Erythroblast (primary cell): ENCODE results near the gene YJEFN3.

Experiments used
- GATA1 ChIP-seq: IDR thresholded peaks from 2 replicates; pipeline ENCODE4 v1.6.1; 2011; ENCODE audit warnings: low read depth, mild to moderate bottlenecking, control low read depth, low read length, moderate library complexity
- POLR2A ChIP-seq: IDR thresholded peaks from 2 replicates; pipeline ENCODE4 v1.6.1; 2011; ENCODE audit warnings: mild to moderate bottlenecking, low read length

DNA sequence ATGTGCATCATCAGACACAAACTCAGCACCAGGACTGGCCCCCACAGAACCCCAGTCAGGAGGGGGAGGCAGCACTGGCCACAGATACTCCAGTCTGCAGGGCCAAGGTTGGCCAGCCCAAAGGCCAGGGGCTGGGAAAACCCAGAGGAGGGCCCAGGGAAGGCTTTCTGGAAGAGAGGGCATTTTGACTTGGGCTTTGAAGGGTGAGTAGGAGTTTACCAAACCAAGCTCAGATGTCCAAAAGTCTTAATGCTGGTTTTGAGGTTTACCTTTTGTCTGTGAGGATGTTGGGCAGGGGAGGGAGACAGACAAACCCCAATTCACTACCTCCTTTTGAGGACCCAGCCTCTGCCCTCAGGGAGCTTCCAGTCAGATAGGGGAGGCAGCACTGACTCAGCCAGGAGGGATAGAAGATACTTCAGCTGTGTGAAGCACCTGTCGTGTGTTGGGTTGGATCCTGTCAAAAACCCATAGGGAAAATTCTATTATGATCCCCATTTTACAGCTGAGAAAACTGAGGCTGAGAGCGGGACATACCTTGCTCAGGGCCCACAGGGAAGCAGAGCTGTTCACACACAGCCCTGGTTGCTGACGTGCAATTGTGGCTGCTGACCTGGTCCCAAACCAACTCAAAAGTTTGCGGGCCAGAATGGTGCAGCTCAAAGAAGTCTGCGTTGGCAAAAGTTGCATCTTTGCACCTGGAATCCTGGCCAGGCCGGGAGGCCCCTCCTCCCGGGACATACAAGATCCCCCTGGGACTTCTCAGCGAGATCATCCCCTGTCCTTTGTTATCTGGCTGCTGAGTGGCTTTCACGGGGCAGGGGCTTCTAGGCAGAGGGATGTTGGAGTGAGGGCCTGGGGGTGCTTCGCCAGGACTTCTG lies 22.5 kb downstream of the YJEFN3 start:
- TF ChIP-seq POLR2A (no peak), GATA1 (no peak)
